ENCODE data around the gene DAB2IP. TPM values are rescaled to one million over a fixed set of nuclear protein-coding genes. Genes with fewer than 3 reads are reported as not detected.

The DAB2IP gene
- total and polyA plus RNA-seq, 2 of the 4 experiments (the other 2 are of a cell fraction): 5.6 to 17.2 TPM

DNA sequence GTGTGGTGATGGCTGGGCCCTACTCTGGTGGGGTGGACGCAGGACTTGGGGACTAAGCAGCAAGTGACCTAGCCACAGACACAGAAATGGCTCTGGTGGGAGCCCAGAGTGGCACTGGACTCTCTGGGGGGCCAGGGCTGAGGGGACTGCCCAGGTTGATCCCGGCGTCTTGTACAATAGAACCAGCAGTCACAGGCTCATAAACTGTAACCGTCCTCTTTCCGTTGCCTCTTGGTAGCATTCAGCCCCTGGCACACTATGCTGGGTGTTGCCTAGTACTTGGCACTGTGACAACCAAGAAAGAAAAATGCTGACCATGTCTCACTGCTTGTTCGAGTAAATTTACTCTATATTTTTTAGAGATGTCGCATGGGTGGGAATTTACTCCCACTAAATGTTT, 80.5 kb downstream of the DAB2IP start:
- H3K18ac ChIP-seq (ENCODE audit: low read depth, low read length): no peak overlapping the region
- dilution Hi-C loops (cut with HindIII; ENCODE audit: low sequenced_read_pairs, unreplicated experiment): no loop called here

More for the DNA sequence above, 80.5 kb downstream of the DAB2IP start:
- Histone ChIP-seq H4K91ac (ENCODE audit: insufficient read depth, low read depth, low read length) (no peak overlapping the region), H3K4me2 (ENCODE audit: low read depth, low read length) (no peak overlapping the region), H4K20me1 (ENCODE audit: insufficient read depth, low read length) (peaks cover 18% of the 10 kb centered on the region; the same call in 1 of the 2 replicates), H3K14ac (replicated peaks; ENCODE audit: low read depth, low read length) (no peak overlapping the region), H3K4ac (ENCODE audit: low read depth, low read length) (no peak overlapping the region), H3K27ac (ENCODE audit: insufficient read depth, low read length) (no peak overlapping the region), H3K9me3 (ENCODE audit: control insufficient read depth, insufficient read depth, low read length) (no peaks in the 10 kb centered on the region), H2AK9ac (replicated peaks; ENCODE audit: low read depth, low read length, poor library complexity) (peak overlapping the region; percentile 10), H2BK20ac (ENCODE audit: low read depth, low read length) (no peak overlapping the region), H3K79me1 (ENCODE audit: low read depth in 1 of 2, low read length in 2 of 2) (peaks cover 43 to 90% of the 10 kb centered on the region in 2 experiments), H2BK120ac (ENCODE audit: low read depth, low read length) (no peak overlapping the region), H2AFZ (replicated peaks; ENCODE audit: low read length, poor library complexity) (no peak overlapping the region), H3K4me1 (ENCODE audit: control insufficient read depth, insufficient read depth, low read length) (peaks cover 27% of the 10 kb centered on the region), H3K36me3 (ENCODE audit: control insufficient read depth, insufficient read depth, low read length) (no peaks in the 10 kb centered on the region), H3K9ac (ENCODE audit: low read depth, low read length) (no peak overlapping the region), H2AK5ac (ENCODE audit: low read depth, low read length) (no peak overlapping the region), H2BK15ac (ENCODE audit: low read depth, low read length) (no peak overlapping the region), H3K27me3 (ENCODE audit: control insufficient read depth, insufficient read depth, low read length) (no peaks in the 10 kb centered on the region), H4K8ac (ENCODE audit: low read depth in 2 of 2, low read length in 2 of 2) (no peak overlapping the region), H3K56ac (ENCODE audit: extremely low read depth, insufficient read depth, low read length) (no peak overlapping the region), H3K23ac (ENCODE audit: low read depth, low read length) (no peak overlapping the region), H3K9me1 (ENCODE audit: insufficient read depth, low read length) (peaks cover 7% of the 10 kb centered on the region), H2BK5ac (ENCODE audit: low read depth, low read length, poor library complexity, severe bottlenecking) (no peak overlapping the region), H3K4me3 (ENCODE audit: insufficient read depth, low read depth, low read length) (no peak overlapping the region), H4K5ac (ENCODE audit: low read depth, low read length) (no peak overlapping the region)
- 97% methylated on average over 5 of the region's 7 CpGs; no CpG with 5 or more reads in 1 of the 2 experiments for WGBS, 2 experiments (ENCODE audit: extremely low coverage in 2 of 2, insufficient read length in 1 of 2)
- ATAC-seq (ENCODE audit: low read depth) (no peak), DNase-seq (no peak)
- TF ChIP-seq, protein P1, sequence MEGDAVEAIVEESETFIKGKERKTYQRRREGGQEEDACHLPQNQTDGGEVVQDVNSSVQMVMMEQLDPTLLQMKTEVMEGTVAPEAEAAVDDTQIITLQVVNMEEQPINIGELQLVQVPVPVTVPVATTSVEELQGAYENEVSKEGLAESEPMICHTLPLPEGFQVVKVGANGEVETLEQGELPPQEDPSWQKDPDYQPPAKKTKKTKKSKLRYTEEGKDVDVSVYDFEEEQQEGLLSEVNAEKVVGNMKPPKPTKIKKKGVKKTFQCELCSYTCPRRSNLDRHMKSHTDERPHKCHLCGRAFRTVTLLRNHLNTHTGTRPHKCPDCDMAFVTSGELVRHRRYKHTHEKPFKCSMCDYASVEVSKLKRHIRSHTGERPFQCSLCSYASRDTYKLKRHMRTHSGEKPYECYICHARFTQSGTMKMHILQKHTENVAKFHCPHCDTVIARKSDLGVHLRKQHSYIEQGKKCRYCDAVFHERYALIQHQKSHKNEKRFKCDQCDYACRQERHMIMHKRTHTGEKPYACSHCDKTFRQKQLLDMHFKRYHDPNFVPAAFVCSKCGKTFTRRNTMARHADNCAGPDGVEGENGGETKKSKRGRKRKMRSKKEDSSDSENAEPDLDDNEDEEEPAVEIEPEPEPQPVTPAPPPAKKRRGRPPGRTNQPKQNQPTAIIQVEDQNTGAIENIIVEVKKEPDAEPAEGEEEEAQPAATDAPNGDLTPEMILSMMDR (conservative IDR thresholded peaks at IDR 0.05; ENCODE audit: low read depth, low read length): no peak
- ChIA-PET POLR2A (ENCODE audit: unreplicated experiment) (no interaction called here), CTCF (no interaction called here)
- in situ Hi-C loops (cut with MboI; ENCODE audit: low sequenced_read_pairs): no loop called here
- intact Hi-C loops (cut with micrococcal nuclease): no loop called here
- no TSS peak for BruUV-seq (replicated peaks)
